ENCODE data around the gene FRY. TPM values are rescaled to one million over a fixed set of nuclear protein-coding genes. Genes with fewer than 3 reads are reported as not detected.
A peak's percentile ranks its signal among the peaks of the same experiment; 100 is the strongest.

The FRY gene
- total RNA-seq, 1 donor from 2014 or later, result 29.8 TPM

DNA sequence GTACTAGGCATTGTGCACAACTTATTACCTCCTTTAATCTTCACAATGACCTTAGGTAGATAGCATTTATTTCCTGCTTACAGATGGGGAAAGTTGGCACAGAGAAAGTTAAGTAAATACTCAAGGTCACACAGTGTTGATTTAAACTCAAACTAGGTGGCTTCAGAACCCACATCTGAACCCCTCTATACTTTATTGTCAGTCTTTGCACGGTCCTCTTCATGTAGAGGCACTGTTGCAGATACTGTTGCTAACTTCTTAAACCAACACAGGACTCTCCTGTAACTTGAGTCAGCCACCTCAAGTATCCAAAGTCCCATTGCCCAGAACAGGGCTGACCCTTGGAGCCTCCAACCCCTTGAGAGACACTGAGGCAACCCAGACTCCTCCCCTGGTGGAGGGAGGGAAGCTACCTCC lies 48.8 kb downstream of the FRY start:
- DNase-seq (ENCODE audit: low read depth), result no peak

DNA sequence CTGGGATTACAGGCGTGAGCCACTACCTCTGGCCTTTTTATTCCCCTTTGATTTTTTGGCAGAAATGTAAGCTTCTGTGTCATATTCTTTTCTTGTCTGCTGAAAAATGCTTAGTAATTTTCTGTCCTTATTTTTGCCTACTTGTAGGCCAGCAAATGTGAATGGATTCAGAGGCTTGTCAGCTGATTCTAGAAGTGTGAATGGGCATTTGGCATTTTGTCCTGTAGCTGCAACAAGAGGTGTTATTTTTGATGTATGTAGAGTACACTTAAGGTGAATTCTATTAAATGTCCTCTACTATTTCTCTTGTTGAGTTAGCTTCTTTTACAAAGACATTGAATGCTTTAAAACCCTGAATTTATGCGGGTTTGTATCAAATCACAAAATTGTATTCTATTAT lies 50.0 kb downstream of the FRY start:
- no peak for DNase-seq (ENCODE audit: low read depth)

- no peak for DNase-seq (ENCODE audit: low read depth)
These were observed 54.8 kb downstream of the FRY start for GRCh38 chr13:32086366-32086765.

DNA sequence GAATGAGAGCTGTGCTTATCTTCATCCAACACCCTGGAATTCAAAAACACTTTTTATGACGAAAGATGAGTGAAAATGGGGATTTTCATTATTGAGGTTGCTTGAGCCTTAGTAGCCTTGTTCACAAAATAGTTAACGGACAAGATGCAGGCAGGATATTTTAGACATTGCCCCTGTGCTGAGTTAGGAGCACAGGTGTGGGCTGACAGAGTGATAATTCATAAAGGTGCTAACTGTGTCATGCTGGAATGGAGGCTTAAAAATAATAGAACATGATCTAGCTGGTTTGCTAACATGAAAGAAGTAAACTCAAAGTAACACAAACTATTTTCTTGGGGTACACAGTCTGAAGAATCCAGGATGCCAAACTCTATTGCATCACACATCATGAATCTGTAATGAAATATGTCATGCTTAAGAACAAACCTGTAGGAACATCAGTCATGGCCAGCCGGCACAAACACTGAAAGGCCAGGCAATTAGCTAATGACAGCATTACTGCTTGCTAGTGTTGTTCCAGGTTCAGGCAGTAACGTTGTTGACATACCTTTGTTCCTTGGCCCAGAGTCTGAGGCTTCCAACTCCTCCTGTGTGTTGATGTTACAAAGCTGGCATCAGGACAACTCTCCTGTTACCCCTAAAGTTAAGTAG lies 55.3 kb downstream of the FRY start:
- no peak for DNase-seq (ENCODE audit: low read depth)

GRCh38 chr13:32087955-32088747 lies 56.6 kb downstream of the FRY start:
- no peak for DNase-seq (ENCODE audit: low read depth)

- no peak for DNase-seq (ENCODE audit: low read depth)
These were observed 60.9 kb downstream of the FRY start for GRCh38 chr13:32092496-32092895.

DNA sequence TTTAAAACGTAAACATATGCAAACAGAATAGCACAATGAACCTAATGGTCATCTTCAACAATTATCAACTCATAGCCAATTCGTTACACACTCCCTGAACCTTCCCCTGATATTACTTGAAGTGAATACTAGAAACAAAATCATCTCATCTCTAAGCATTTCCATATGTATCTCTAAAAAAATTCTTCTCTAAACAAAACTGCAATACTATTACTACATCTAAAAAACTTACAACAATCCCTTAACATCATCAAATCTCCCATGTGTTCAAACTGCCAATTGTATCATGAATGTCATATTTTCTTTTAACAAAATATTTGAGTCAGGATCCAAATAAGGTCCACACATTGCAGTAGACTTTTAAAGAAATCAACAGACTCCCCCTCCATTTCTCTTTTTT lies 61.4 kb downstream of the FRY start:
- DNase-seq (ENCODE audit: low read depth), result no peak

GRCh38 chr13:32098272-32098671 lies 66.7 kb downstream of the FRY start:
- DNase-seq (ENCODE audit: low read depth), result no peak

- DNase-seq (ENCODE audit: low read depth), result no peak
These were observed 74.2 kb downstream of the FRY start for GRCh38 chr13:32105653-32106313.

DNA sequence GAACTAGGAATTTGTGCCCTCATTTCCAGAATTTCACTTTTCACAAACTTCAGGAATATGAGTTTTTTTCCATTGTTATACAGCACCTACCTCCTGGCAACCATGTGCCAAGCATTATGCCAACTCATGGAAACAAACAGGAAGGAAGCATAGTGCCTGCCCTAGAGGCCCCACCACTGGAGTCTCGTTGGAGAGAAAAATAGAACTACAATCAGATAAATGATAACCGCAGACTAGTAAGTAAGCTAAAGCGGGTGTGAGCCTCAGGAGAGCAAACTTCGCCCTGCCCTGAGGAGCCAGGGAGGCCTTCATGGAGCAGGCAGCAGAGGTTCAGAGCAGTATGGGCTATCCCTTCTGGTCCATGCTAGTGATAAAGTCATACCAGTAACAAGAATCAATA lies 75.9 kb downstream of the FRY start:
- no peak for DNase-seq (ENCODE audit: low read depth)

- DNase-seq (ENCODE audit: low read depth), result no peak
These were observed 76.4 kb downstream of the FRY start for GRCh38 chr13:32107973-32108372.

DNA sequence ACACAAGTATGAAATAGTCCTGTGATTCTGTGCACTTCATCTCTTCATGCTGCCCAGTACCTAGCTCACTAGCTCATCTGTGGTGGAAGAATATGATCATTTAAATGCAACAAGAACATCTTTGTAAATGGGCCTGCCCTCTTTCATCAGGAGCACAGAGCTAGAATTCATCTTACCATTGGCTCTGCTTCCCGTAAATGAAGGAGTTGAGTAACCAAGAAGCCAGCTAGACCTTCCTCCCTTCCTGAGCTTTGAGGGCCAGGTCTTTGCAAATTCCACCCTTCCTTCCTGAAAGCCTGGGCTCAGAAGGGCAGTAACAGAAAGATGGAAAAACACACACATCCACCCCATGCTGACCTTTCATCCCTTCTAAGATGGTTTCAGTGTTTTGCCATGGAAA lies 82.0 kb downstream of the FRY start:
- no peak for DNase-seq (ENCODE audit: low read depth)

- no peak for DNase-seq (ENCODE audit: low read depth)
These were observed 82.8 kb downstream of the FRY start for GRCh38 chr13:32114284-32114950.

DNA sequence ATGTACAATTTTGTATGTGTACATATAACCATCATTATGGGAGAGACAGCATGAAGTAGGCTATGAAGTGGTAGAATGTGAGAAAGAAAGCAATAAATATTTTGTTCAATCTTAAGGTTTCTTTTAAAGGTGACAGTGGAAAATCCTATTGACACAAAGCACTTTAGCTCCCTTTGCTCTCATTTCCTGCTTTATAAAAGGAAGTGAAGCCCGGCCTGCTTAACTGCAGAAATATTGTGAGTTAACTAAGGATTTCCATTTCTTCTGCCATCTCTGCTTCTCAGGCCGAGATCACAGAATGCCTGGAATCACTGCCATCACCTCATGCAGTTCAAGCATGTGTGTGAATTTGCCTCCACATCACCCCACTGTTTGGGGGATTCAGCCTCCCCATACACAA lies 83.5 kb downstream of the FRY start:
- no peak for DNase-seq (ENCODE audit: low read depth)

DNA sequence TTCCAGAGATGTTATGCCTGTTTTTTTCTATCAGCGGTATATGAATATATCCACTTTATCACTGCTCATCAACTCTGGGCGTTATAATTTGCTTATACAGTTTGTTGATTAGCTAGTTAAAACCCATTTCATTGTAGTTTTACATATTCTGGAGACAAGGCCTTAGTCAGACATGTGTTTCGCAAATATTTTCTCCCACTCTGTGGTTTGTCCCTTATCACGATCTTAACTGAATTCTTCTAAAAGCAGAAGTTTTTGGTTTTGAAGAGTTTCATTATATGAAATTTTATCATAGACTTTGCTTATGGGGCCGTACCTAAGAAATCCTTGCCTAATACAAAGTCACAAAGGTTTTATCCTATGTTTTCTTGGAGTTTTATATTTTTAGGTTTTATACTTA lies 84.6 kb downstream of the FRY start:
- no peak for DNase-seq (ENCODE audit: low read depth)

DNA sequence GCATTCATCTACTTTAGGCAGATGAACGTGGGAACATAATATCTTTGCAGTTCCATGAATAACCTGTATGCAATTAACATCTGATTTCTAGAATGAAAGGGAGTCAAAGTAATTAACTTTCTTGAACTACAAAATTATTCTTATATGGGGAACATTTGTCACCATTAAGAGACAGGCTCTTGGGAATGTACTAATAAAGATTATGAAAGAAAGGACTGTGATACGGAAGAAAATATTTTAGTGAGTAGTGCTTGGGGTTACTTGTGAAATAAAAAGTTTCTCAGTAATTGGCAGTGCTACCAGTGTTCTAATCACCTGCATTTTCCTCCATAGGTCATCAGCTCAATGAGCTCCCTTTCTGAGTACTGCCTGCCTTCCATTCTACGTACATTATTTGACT lies 85.4 kb downstream of the FRY start:
- DNase-seq (ENCODE audit: low read depth), result no peak

- DNase-seq (ENCODE audit: low read depth), result peak; percentile 5
These were observed 86.1 kb downstream of the FRY start for GRCh38 chr13:32117701-32118100.

DNA sequence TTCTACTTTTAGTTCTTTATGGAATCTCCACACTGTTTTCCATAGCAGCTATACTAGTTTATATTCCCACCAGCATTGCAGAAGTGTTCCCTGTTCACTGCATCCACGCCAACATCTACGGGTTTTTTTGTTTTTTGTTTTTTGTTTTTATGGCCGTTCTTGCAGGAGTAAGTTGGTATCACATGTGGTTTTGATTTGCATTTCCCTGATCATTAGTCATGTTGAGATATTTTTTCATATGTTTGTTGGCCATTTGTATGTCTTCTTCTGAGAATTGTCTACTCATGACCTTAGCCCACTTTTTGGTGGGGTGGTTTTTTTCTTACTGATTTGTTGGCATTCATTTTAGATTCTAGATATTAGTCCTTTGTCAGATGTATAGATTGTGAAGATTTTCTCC lies 89.7 kb downstream of the FRY start:
- DNase-seq (ENCODE audit: low read depth), result no peak

GRCh38 chr13:32124743-32125142 lies 93.2 kb downstream of the FRY start:
- no peak for DNase-seq (ENCODE audit: low read depth)

GRCh38 chr13:32125221-32125689 lies 93.7 kb downstream of the FRY start:
- DNase-seq (ENCODE audit: low read depth), result no peak

GRCh38 chr13:32125751-32126150 lies 94.2 kb downstream of the FRY start:
- no peak for DNase-seq (ENCODE audit: low read depth)

DNA sequence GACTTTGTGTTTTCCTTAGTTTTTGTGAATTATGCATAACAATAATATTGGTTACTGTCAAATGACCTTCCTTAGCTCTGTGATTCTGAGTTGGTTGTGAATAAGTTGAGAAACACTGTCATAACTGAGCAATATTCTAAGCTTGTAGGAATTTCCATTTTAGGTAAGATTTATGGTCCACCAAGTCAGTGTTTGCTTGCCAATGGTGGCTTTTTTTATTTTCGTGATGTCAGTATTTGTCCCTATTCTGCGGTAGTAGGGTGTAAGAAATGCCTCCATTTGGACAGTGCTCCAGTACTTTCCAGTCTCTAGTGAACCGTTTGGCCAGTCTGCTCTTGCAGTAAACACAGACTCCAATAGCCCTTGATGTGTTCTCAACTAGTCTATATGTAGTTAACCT lies 94.7 kb downstream of the FRY start:
- DNase-seq (ENCODE audit: low read depth), result no peak
